Measurements from ENCODE around the gene CUX1.
A peak's percentile ranks its signal among the peaks of the same experiment; 100 is the strongest.
"Not testable (repeated sequence)": the region's sequence is repeated elsewhere in the genome, so short reads cannot be mapped to it uniquely, and the experiment has no call there.

Gene CUX1

DNA sequence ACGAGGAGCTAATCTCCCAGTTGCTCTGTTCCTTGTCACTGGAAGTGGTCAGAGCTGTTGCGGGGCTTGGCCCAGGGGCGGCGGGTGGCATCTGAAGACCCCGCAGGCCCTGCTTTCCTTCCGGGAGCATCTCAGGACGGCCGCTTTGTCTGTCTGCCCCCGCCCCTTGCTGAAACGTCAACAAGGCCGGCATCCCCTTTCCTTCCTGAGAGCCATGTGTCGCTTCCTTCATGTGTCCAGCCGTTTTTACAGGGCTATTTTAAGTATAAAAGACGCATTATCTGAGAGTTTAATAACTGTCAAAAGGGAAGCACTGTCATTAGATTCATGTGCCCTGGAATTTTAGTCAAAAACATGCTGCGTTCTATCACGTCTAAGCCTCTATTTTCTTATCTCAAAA, 110.4 kb downstream of the CUX1 start:
- FAIRE-seq: no peak
- TF ChIP-seq POLR2AphosphoS5 (IDR thresholded peaks at IDR 0.05; ENCODE audit: low read depth, low read length): no peak
- TF ChIP-seq POU2F2 (IDR thresholded peaks at IDR 0.05; ENCODE audit: low read depth, low read length): no peak
- TF ChIP-seq SPI1 (IDR thresholded peaks at IDR 0.05; ENCODE audit: low read depth, low read length): no peak
- no peak for TF ChIP-seq POLR2A (IDR thresholded peaks at IDR 0.05; ENCODE audit: low read depth, low read length)
- DNase-seq (ENCODE audit: insufficient read length, low spot score): no peak

GRCh38 chr7:101929256-101929655, 111.8 kb downstream of the CUX1 start:
- FAIRE-seq (no peak), DNase-seq (ENCODE audit: insufficient read length, low spot score) (no peak)
- TF ChIP-seq PAX5 (IDR thresholded peaks at IDR 0.05; ENCODE audit: insufficient read depth, low read length, severe bottlenecking) (no peak), POLR2AphosphoS5 (IDR thresholded peaks at IDR 0.05; ENCODE audit: low read depth, low read length) (no peak), TAF1 (IDR thresholded peaks at IDR 0.05; ENCODE audit: low read depth, low read length) (no peak), POLR2A (IDR thresholded peaks at IDR 0.05; ENCODE audit: low read depth, low read length) (no peak), SPI1 (IDR thresholded peaks at IDR 0.05; ENCODE audit: low read depth, low read length) (no peak), POU2F2 (IDR thresholded peaks at IDR 0.05; ENCODE audit: low read depth, low read length) (no peak)

DNA sequence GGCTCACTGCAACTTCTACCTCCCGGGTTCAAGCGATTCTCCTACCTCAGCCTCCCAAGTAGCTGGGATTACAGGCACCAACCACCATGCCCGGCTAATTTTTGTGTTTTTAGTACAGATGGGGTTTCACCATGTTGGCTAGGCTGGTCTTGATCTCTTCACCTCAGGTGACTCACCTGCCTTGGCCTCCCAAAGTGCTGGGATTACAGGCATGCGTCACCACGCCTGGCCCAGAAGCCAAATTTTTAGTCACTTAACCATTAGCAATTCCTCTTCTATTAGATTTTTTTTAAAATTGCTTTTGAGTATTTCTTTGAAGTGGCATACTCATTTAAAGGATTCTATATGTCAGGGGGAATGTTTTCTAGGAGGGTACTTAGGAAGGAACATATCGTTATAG, 112.5 kb downstream of the CUX1 start:
- FAIRE-seq: not testable (repeated sequence)

GRCh38 chr7:101932083-101932482, 114.7 kb downstream of the CUX1 start:
- TF ChIP-seq TAF1 (IDR thresholded peaks at IDR 0.05; ENCODE audit: low read depth, low read length) (no peak), POU2F2 (IDR thresholded peaks at IDR 0.05; ENCODE audit: low read depth, low read length) (no peak), SPI1 (IDR thresholded peaks at IDR 0.05; ENCODE audit: low read depth, low read length) (no peak), PAX5 (IDR thresholded peaks at IDR 0.05; ENCODE audit: insufficient read depth, low read length, severe bottlenecking) (no peak), POLR2A (IDR thresholded peaks at IDR 0.05; ENCODE audit: low read depth, low read length) (no peak), POLR2AphosphoS5 (IDR thresholded peaks at IDR 0.05; ENCODE audit: low read depth, low read length) (no peak)
- FAIRE-seq (no peak), DNase-seq (ENCODE audit: insufficient read length, low spot score) (no peak)

More for the DNA sequence above, 112.5 kb downstream of the CUX1 start:
- not testable (repeated sequence) for DNase-seq (ENCODE audit: insufficient read length, low spot score)

DNA sequence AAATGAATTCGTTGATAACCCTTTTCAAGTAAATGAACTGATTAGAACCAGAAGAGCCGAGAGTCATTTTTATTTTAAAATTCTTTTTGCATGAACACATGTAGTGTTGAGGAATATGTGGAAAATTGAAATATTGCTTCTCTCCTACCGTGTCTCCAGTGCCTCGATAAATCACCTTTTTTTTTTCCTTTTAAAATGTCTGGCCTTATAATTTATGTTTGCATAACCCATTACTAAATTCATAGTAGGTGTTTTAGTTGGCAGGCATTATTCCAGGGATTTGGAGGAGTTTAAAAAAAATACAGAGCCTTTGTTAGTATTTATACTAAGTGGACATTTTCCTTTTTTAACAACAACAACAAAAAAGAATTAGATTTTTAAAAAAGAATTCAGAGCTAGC, 115.6 kb downstream of the CUX1 start:
- no peak for DNase-seq (ENCODE audit: insufficient read length, low spot score)
- FAIRE-seq: no peak
- no peak for TF ChIP-seq PAX5 (IDR thresholded peaks at IDR 0.05; ENCODE audit: insufficient read depth, low read length, severe bottlenecking)
- no peak for TF ChIP-seq SPI1 (IDR thresholded peaks at IDR 0.05; ENCODE audit: low read depth, low read length)
- no peak for TF ChIP-seq TAF1 (IDR thresholded peaks at IDR 0.05; ENCODE audit: low read depth, low read length)
- no peak for TF ChIP-seq POLR2A (IDR thresholded peaks at IDR 0.05; ENCODE audit: low read depth, low read length)
- TF ChIP-seq POLR2AphosphoS5 (IDR thresholded peaks at IDR 0.05; ENCODE audit: low read depth, low read length): no peak
- no peak for TF ChIP-seq POU2F2 (IDR thresholded peaks at IDR 0.05; ENCODE audit: low read depth, low read length)

DNA sequence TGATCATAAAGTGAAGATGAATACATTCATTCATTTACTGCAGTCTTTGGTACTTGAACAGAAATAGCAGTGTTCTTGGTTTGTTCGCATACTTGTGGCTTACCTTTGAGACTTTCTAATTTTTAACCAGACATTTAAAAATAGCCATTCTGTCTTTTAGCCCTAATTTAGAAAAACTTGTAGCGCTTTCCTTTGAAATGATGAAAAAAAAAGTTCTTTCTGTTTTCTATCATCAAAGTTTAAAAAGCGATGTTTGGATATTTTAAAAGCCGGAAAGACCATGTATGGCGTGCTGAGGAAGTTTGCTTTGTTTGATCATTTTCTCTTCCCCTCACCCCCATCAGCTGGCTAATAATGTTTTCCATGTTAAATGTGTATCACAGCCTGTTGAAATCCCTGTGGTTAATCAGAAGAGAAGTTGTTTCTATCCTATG, 116.3 kb downstream of the CUX1 start:
- TF ChIP-seq SPI1 (IDR thresholded peaks at IDR 0.05; ENCODE audit: low read depth, low read length) (peak; percentile 76), POLR2AphosphoS5 (IDR thresholded peaks at IDR 0.05; ENCODE audit: low read depth, low read length) (no peak), TAF1 (IDR thresholded peaks at IDR 0.05; ENCODE audit: low read depth, low read length) (no peak), PAX5 (IDR thresholded peaks at IDR 0.05; ENCODE audit: insufficient read depth, low read length, severe bottlenecking) (no peak), POU2F2 (IDR thresholded peaks at IDR 0.05; ENCODE audit: low read depth, low read length) (no peak)
- peak; percentile 78 for FAIRE-seq
- no peak for DNase-seq (ENCODE audit: insufficient read length, low spot score)

DNA sequence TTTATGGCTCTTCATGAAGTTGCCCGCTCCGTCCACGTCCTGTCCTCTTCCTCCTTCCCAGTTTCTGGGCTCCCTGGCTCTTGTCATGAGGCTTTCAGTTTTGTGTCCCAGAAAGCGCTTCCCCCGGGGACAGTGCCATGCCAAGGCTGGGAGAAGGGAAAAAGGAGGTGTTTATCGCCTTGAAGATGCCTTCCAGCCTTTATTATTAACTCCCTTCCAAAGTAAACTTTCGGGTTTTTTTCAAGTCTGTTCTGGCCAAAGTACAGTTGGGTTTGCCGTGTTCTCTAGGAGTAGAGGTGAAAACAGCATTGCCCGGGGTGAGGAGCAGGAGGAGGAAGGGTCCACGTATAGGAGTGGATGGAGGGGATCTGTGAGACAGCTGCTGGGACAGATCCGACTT, 117.2 kb downstream of the CUX1 start:
- FAIRE-seq: no peak
- no peak for TF ChIP-seq SPI1 (IDR thresholded peaks at IDR 0.05; ENCODE audit: low read depth, low read length)
- TF ChIP-seq POU2F2 (IDR thresholded peaks at IDR 0.05; ENCODE audit: low read depth, low read length): no peak
- no peak for TF ChIP-seq POLR2AphosphoS5 (IDR thresholded peaks at IDR 0.05; ENCODE audit: low read depth, low read length)
- no peak for TF ChIP-seq PAX5 (IDR thresholded peaks at IDR 0.05; ENCODE audit: insufficient read depth, low read length, severe bottlenecking)
- no peak for TF ChIP-seq POLR2A (IDR thresholded peaks at IDR 0.05; ENCODE audit: low read depth, low read length)
- no peak for TF ChIP-seq TAF1 (IDR thresholded peaks at IDR 0.05; ENCODE audit: low read depth, low read length)
- DNase-seq (ENCODE audit: insufficient read length, low spot score): no peak

- FAIRE-seq (no peak), DNase-seq (ENCODE audit: insufficient read length, low spot score) (no peak)
- TF ChIP-seq POU2F2 (IDR thresholded peaks at IDR 0.05; ENCODE audit: low read depth, low read length): no peak
Observed at GRCh38 chr7:101935521-101936141, 118.2 kb downstream of the CUX1 start.

DNA sequence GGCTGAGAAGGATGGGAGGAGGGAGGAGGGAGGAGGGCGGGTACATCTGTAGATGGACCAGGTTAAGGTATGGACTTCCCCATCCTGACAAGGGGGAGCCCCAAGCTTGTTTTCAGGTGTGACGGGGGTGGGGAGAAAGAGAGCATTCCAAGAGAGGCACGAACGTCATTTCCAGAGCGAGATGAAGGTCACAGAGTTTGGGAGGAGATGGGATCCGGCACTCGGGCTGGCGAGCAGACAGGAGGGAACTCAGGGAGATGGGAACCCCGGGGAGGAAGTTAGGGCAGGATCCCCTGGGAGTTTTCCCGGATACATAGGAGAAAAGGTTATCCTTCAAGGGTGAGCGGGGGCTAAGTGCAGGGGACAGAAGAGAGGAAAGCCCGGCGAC, 118.8 kb downstream of the CUX1 start:
- FAIRE-seq: no peak
- no peak for TF ChIP-seq POU2F2 (IDR thresholded peaks at IDR 0.05; ENCODE audit: low read depth, low read length)
- TF ChIP-seq PAX5 (IDR thresholded peaks at IDR 0.05; ENCODE audit: insufficient read depth, low read length, severe bottlenecking): no peak
- TF ChIP-seq POLR2AphosphoS5 (IDR thresholded peaks at IDR 0.05; ENCODE audit: low read depth, low read length): no peak
- no peak for TF ChIP-seq POLR2A (IDR thresholded peaks at IDR 0.05; ENCODE audit: low read depth, low read length)
- TF ChIP-seq SPI1 (IDR thresholded peaks at IDR 0.05; ENCODE audit: low read depth, low read length): 0 out of 2 replicates have a peak, but pooled peaks have one; percentile 7
- no peak for DNase-seq (ENCODE audit: insufficient read length, low spot score)

- no peak for DNase-seq (ENCODE audit: insufficient read length, low spot score)
- no peak for TF ChIP-seq POLR2A (IDR thresholded peaks at IDR 0.05; ENCODE audit: low read depth, low read length)
- no peak for TF ChIP-seq SPI1 (IDR thresholded peaks at IDR 0.05; ENCODE audit: low read depth, low read length)
- TF ChIP-seq POU2F2 (IDR thresholded peaks at IDR 0.05; ENCODE audit: low read depth, low read length): no peak
- FAIRE-seq: no peak
Observed at GRCh38 chr7:101936611-101937231, 119.3 kb downstream of the CUX1 start.

Data from GM12891 (cell line).